ENCODE measurements around the gene ZFP36L1. TPM values are rescaled to one million over a fixed set of nuclear protein-coding genes. Genes with fewer than 3 reads are reported as not detected.

The ZFP36L1 gene
- total RNA-seq, 1 donor from 2014 or later, result 385 TPM

DNA sequence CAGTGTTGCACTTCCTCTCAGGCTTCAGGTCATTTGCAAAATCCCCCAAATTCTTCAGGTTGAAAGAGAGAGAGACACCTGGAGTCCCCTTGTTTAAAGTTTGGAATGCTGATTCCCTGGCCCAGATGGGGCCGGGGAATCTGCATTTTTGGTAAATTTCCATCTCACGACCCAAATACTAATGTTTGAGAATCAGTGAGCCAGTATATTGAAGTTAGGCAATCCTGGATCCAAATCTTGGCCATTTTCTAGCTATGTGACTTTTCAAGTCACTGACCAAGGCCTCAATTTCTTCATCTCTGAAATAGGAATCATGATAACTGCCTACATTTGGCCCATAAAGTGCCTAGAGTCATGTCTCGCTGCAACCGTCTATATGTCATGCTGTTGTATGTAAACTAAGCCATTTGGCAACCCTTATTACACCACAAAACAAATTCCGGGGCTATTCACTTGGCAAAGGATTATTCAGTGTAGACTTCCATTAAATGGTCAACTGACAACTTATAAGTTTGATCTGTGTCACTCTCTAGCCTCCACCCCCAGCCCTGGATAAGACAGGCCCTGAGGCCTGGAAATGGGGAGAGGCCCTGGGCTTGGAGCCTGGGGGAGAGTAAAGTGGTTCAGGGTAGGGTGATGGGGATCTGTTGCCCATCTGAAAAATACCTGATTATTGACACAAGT lies 3.7 kb upstream of the ZFP36L1 start:
- Mint-ChIP-seq H3K9me3 (ENCODE audit: unreplicated experiment) (no peaks in the 10 kb centered on the region), H3K27ac (ENCODE audit: unreplicated experiment) (peak overlapping the region; percentile 83), H3K27me3 (ENCODE audit: unreplicated experiment) (peaks cover 29% of the 10 kb centered on the region), H3K4me3 (ENCODE audit: unreplicated experiment) (peak overlapping the region; percentile 86), H3K4me1 (ENCODE audit: unreplicated experiment) (peaks cover 41% of the 10 kb centered on the region), H3K36me3 (ENCODE audit: low read depth, unreplicated experiment) (peaks cover 12% of the 10 kb centered on the region)
- TF ChIP-seq, protein P1, sequence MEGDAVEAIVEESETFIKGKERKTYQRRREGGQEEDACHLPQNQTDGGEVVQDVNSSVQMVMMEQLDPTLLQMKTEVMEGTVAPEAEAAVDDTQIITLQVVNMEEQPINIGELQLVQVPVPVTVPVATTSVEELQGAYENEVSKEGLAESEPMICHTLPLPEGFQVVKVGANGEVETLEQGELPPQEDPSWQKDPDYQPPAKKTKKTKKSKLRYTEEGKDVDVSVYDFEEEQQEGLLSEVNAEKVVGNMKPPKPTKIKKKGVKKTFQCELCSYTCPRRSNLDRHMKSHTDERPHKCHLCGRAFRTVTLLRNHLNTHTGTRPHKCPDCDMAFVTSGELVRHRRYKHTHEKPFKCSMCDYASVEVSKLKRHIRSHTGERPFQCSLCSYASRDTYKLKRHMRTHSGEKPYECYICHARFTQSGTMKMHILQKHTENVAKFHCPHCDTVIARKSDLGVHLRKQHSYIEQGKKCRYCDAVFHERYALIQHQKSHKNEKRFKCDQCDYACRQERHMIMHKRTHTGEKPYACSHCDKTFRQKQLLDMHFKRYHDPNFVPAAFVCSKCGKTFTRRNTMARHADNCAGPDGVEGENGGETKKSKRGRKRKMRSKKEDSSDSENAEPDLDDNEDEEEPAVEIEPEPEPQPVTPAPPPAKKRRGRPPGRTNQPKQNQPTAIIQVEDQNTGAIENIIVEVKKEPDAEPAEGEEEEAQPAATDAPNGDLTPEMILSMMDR (IDR thresholded peaks at IDR 0.05; ENCODE audit: unreplicated experiment), result no peak
- no peak for DNase-seq (ENCODE audit: low spot score)

DNA sequence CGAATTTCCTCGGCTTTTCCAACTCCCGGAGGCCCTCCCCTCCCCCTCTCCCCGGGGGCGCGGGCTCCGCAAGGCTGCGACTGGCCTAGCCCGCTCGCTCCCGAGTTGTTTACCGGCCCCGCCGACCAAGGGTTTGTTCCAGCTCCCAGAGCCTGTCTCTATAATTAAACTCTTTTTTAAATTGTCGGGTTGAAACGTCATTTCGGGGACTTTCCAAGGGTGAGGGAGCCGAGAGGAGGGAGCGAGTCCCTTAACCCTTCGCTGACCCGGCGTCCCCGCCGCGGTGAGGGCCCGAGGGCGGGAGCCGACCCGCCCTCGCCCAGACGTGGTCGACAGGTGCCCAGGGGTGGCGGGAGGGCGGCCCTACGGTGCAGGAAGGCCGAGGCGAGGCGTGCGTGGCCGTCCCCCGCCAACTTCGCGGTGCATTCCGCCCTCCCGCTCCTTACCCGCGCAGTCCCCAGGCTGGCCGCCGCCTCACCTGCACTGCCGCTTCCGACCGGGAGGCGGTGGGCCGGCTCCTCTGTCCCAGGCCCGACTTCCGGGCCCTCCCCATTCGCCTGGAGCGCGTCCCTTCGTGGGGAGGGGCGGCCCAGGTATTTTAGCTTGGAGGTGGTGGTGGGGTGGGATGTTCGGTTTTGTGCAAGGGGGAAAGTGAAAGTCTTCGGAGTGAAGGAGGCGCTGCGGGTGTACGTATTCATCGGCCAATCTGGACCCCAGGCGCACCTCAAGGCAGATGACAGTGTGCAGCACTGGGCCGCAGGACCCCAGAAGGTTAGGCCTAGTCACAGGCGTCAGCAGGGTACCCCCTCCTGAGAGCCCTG lies 2.9 kb upstream of the ZFP36L1 start:
- H3K27ac Mint-ChIP-seq (ENCODE audit: unreplicated experiment), result peak overlapping the region; percentile 94
- no peaks in the 10 kb centered on the region for H3K9me3 Mint-ChIP-seq (ENCODE audit: unreplicated experiment)
- peaks cover 20% of the 10 kb centered on the region for H3K36me3 Mint-ChIP-seq (ENCODE audit: low read depth, unreplicated experiment)
- peaks cover 36% of the 10 kb centered on the region for H3K27me3 Mint-ChIP-seq (ENCODE audit: unreplicated experiment)
- H3K4me3 Mint-ChIP-seq (ENCODE audit: unreplicated experiment), result peak overlapping the region; percentile 86
- TF ChIP-seq, protein P1 (IDR thresholded peaks at IDR 0.05; ENCODE audit: unreplicated experiment), result peak; percentile 86
- peak; percentile 76 for DNase-seq (ENCODE audit: low spot score)
- peaks cover 48% of the 10 kb centered on the region for H3K4me1 Mint-ChIP-seq (ENCODE audit: unreplicated experiment)

DNA sequence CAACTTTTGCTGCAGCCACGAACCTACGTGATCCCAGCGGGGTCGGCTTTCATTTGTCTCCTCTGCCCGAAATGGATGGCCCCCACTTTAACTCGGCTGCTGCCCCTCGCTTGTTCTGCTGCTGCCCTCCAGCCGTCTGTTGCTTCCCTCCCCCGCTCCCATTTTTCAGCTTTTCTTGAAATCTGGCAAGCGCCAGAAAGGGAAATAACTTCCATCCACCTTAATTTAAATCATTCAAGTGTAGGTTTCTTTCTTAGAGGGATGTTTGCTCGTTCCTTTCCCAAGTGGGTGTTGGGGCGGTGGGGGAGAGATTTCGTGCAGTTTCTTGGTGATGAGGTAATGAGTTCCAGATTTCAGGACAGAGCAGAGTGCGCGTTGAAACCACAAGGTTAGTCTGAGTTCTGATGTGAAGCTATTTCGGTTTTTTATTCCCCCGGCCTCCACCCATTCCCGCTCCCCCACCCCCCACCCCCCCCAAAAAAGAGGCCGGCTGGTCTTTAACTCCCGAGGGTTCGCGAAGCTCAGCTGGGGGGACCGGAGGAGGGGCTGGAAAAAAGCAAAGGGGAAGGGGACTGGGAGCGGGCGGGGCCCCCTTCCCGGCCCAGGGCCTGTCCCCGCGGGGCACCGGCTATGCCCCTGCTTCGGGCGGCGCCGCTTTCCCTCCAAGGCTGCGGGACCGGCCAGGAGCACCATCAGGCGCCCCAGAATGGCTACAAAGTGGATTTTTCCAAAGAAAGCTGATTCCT lies 2.2 kb upstream of the ZFP36L1 start:
- TF ChIP-seq, protein P1 (IDR thresholded peaks at IDR 0.05; ENCODE audit: unreplicated experiment), result no peak
- peaks cover 55% of the 10 kb centered on the region for H3K4me1 Mint-ChIP-seq (ENCODE audit: unreplicated experiment)
- H3K27me3 Mint-ChIP-seq (ENCODE audit: unreplicated experiment), result peaks cover 40% of the 10 kb centered on the region
- no peaks in the 10 kb centered on the region for H3K9me3 Mint-ChIP-seq (ENCODE audit: unreplicated experiment)
- no peak for DNase-seq (ENCODE audit: low spot score)
- peak overlapping the region; percentile 100 for H3K27ac Mint-ChIP-seq (ENCODE audit: unreplicated experiment)
- peak overlapping the region; percentile 99 for H3K4me3 Mint-ChIP-seq (ENCODE audit: unreplicated experiment)
- peaks cover 27% of the 10 kb centered on the region for H3K36me3 Mint-ChIP-seq (ENCODE audit: low read depth, unreplicated experiment)

DNA sequence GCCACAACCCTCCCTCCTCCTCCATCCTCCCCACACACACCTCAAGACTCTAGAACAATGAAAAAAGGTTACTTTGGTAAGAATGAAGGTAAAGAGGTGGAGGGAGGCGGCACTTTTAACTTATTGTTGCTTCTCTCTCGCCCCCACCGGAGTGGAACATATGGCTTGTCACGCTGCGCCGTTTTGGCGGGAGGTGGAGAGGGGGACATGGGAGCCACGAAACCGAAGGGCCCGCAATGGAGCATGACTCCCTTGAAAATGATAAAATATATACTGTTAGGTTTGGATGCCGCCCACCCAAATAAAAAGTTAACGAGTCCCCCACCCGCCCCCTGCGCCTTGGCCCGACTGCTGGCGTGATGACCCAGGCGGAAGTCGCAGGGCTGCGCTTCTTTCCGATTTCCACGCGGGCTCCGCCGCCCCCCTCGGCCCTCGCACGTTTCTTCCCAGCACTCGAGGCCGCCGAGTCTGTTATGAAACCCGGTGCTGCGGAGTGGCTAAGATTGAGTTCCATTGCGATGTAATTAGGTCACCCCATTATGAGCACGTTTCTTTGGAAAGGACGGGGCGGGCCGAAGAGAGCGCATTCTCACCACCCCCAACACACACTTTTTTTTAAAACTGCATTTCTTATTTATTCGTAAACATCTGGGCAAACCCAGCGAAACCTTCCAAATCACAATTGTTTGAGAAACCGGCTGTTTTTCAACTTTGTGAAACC lies 1.4 kb upstream of the ZFP36L1 start:
- H3K4me1 Mint-ChIP-seq (ENCODE audit: unreplicated experiment), result peaks cover 62% of the 10 kb centered on the region

More for the DNA sequence above, 1.4 kb upstream of the ZFP36L1 start:
- no peaks in the 10 kb centered on the region for H3K9me3 Mint-ChIP-seq (ENCODE audit: unreplicated experiment)
- TF ChIP-seq, protein P1 (IDR thresholded peaks at IDR 0.05; ENCODE audit: unreplicated experiment), result no peak
- DNase-seq (ENCODE audit: low spot score), result peak; percentile 60
- peaks cover 34% of the 10 kb centered on the region for H3K36me3 Mint-ChIP-seq (ENCODE audit: low read depth, unreplicated experiment)
- peaks cover 44% of the 10 kb centered on the region for H3K27me3 Mint-ChIP-seq (ENCODE audit: unreplicated experiment)
- H3K27ac Mint-ChIP-seq (ENCODE audit: unreplicated experiment), result peak overlapping the region; percentile 100
- H3K4me3 Mint-ChIP-seq (ENCODE audit: unreplicated experiment), result peak overlapping the region; percentile 99

All from endothelial cell (in vitro differentiated cells).